ENCODE measurements around the gene FAM151A.

FAM151A gene

GRCh38 chr1:54619749-54620148 lies 3.6 kb downstream of the FAM151A start:
- no peak for DNase-seq (ENCODE audit: low read depth, low spot score)
- POLR2A ChIA-PET, result no interaction called here
- CTCF ChIA-PET, result no interaction called here
- TF ChIP-seq CTCF (IDR thresholded peaks at IDR 0.05; ENCODE audit: insufficient read depth, low read length, missing control alignments), result no peak
- no peak overlapping the region for H3K4me3 ChIP-seq (ENCODE audit: low read depth, low read length)

- H3K4me3 ChIP-seq (ENCODE audit: low read depth, low read length), result no peak overlapping the region
- TF ChIP-seq CTCF (IDR thresholded peaks at IDR 0.05; ENCODE audit: insufficient read depth, low read length, missing control alignments), result no peak
- ChIA-PET POLR2A (no interaction called here), CTCF (no interaction called here)
- DNase-seq (ENCODE audit: low read depth, low spot score), result no peak
These were observed 7.6 kb downstream of the FAM151A start for GRCh38 chr1:54615531-54616279.

- DNase-seq (ENCODE audit: low read depth, low spot score), result no peak
- ChIA-PET POLR2A (no interaction called here), CTCF (interaction anchor here (1.2 kb wide), 1 partner anchor 12 kb away, joined by 4 read pairs; no protein-coding TSS in a partner anchor)
- TF ChIP-seq CTCF (IDR thresholded peaks at IDR 0.05; ENCODE audit: insufficient read depth, low read length, missing control alignments), result no peak
- H3K4me3 ChIP-seq (ENCODE audit: low read depth, low read length), result no peak overlapping the region
These were observed 8.8 kb downstream of the FAM151A start for GRCh38 chr1:54614563-54614962.

- no peak for TF ChIP-seq CTCF (IDR thresholded peaks at IDR 0.05; ENCODE audit: insufficient read depth, low read length, missing control alignments)
- POLR2A ChIA-PET, result no interaction called here
- H3K4me3 ChIP-seq (ENCODE audit: low read depth, low read length), result no peak overlapping the region
- CTCF ChIA-PET, result interaction anchor here (1.2 kb wide), 1 partner anchor 12 kb away, joined by 4 read pairs; no protein-coding TSS in a partner anchor
- DNase-seq (ENCODE audit: low read depth, low spot score), result no peak
These were observed 9.3 kb downstream of the FAM151A start for GRCh38 chr1:54614024-54614423.

- ChIA-PET POLR2A (no interaction called here), CTCF (no interaction called here)
- TF ChIP-seq CTCF (IDR thresholded peaks at IDR 0.05; ENCODE audit: insufficient read depth, low read length, missing control alignments), result no peak
- no peak for DNase-seq (ENCODE audit: low read depth, low spot score)
- no peak overlapping the region for H3K4me3 ChIP-seq (ENCODE audit: low read depth, low read length)
These were observed 11.7 kb downstream of the FAM151A start for GRCh38 chr1:54611621-54612020.

GRCh38 chr1:54610601-54611580 lies 12.4 kb downstream of the FAM151A start:
- CTCF ChIA-PET, result no interaction called here
- TF ChIP-seq CTCF (IDR thresholded peaks at IDR 0.05; ENCODE audit: insufficient read depth, low read length, missing control alignments), result no peak
- H3K4me3 ChIP-seq (ENCODE audit: low read depth, low read length), result no peak overlapping the region
- POLR2A ChIA-PET, result no interaction called here
- DNase-seq (ENCODE audit: low read depth, low spot score), result no peak
